NCI-H2196 (cell line): Measurements from ENCODE around the gene FBRSL1.
A peak's percentile ranks its signal among the peaks of the same experiment; 100 is the strongest.
"Not testable (repeated sequence)": the region's sequence is repeated elsewhere in the genome, so short reads cannot be mapped to it uniquely, and the experiment has no call there.

Source experiments
- DNase-seq: peaks from one replicate; lab custom pipeline; 2025; ENCODE audit not compliant: unreplicated experiment; lab: John Stamatoyannopoulos, UW

FBRSL1 gene

DNA sequence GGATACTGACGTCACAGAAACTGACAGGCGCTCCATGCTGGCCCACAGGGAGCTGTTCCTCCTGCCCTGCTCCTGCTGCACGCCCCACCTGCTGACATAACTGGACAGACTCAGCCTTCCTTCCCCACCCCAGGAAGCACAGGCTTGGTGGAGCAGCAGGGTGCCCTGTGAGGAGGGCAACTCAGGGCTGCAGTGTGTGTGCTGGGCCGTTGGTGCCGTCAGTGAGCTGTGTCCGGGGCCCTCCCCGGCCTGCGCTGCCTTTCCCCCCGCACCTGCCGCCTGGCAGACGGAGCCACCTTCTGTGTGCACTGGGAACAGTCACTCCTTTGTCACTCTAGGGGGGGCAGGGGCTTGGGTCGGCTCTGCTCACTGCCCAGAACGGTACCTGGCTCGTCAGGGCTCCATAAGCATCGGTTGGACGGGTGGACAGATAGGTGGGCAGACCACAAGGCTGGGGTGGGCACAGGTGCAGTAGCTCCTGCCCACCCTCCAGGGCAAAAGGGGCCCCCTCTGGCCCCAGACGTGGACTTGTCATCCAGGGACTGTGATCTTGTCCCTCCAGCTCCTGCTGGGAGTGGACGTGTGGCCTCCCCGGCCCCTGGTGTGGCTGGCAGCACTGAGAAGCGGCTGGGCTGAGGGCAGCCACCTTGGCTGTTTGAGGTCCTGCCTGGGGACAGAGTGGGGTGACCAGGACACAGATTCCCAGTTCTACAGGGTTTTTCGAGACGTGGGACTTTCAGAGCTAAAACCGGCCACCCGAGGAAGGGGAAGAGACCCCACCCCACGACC lies 32.8 kb downstream of the FBRSL1 start:
- DNase-seq: no peak

- DNase-seq: peak; percentile 51
Observed at GRCh38 chr12:132523576-132524331, 33.8 kb downstream of the FBRSL1 start.

- DNase-seq: no peak
Observed at GRCh38 chr12:132524405-132524804, 34.5 kb downstream of the FBRSL1 start.

- DNase-seq: no peak
Observed at GRCh38 chr12:132525011-132525832, 35.3 kb downstream of the FBRSL1 start.

DNA sequence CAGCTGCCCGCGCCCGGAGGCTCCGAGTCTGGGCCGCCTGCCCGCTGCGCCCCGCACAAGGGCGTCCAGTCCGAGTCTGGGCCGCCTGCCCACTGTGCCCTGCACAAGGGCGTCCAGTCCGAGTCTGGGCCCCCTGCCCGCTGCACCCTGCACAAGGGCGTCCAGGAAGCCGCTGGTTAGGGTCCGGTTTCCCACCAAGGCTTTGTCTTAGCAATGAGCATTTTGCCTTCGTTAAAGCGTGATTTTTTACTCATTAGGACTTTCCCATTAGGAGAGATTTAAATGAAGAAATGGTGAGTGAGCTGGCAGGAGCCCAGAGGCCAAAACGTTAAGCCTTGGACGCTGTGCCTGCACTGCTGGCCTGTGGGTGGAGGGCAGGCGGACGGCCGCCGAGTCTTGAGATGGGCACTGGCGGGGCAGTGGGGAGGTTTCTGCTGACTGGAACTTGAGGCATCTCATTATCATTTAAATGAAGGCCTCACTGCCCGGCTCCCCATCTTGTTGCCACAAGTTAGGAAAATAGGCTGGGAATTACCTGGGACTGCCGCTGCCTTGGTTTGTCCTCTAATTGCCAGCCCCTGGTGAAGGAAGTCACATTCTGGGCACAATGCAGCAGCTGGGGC lies 36.0 kb downstream of the FBRSL1 start:
- DNase-seq: no peak

DNA sequence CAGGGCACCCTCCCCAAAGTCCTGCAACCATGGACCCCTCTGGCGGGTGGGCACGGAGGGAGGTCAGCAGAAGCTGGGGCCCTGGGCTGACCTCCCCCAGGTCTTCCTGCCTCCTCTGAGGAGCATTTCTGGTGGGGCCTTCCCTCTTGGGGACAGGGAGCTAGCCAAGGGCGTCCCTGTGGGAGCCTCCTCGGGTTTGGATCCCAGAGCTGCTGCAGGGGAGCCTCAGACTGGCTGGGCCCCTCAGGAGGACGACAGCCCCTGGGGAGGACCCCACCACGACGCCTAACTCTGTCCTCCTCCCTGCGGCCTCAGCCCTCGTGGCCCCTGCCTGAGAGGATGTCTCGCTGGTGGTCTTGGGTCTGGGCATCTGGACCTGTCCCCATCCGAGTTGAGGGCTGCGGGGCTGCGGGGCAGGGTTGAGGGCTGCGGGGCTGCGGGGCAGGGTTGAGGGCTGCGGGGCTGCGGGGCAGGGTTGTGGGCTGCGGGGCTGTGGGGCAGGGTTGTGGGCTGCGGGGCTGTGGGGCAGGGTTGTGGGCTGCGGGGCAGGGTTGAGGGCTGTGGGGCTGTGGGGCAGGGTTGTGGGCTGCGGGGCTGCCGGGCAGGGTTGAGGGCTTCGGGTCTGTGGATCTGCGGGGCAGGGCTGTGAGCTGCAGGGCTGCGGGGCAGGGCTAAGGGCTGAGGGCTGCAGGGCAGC lies 37.4 kb downstream of the FBRSL1 start:
- no peak for DNase-seq

- DNase-seq: no peak
Observed at GRCh38 chr12:132527883-132528264, 37.9 kb downstream of the FBRSL1 start.

- DNase-seq: no peak
Observed at GRCh38 chr12:132528564-132529106, 38.7 kb downstream of the FBRSL1 start.

GRCh38 chr12:132529156-132529839 lies 39.3 kb downstream of the FBRSL1 start:
- no peak for DNase-seq

GRCh38 chr12:132529906-132530305 lies 40.0 kb downstream of the FBRSL1 start:
- DNase-seq: no peak

GRCh38 chr12:132530447-132530846 lies 40.5 kb downstream of the FBRSL1 start:
- no peak for DNase-seq

DNA sequence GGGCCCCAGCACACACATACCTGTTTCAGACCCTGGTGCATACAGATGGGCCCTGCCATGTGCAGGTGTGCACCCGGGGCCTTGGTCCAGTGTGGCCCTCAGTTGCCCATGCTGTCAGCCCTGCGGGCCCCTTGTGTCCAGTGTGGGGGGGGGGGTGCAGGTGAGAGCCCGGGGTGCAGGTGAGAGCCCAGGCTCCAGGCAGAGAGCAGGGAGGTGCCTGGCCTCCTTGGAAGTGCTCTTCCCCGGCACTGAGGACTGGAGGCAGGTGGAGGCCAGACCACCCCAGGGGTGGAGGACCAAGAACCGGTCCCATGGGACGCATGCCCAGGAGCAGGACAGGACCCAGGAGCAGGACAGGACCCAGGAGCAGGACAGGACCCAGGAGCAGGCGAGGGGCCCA lies 40.9 kb downstream of the FBRSL1 start:
- DNase-seq: no peak

DNA sequence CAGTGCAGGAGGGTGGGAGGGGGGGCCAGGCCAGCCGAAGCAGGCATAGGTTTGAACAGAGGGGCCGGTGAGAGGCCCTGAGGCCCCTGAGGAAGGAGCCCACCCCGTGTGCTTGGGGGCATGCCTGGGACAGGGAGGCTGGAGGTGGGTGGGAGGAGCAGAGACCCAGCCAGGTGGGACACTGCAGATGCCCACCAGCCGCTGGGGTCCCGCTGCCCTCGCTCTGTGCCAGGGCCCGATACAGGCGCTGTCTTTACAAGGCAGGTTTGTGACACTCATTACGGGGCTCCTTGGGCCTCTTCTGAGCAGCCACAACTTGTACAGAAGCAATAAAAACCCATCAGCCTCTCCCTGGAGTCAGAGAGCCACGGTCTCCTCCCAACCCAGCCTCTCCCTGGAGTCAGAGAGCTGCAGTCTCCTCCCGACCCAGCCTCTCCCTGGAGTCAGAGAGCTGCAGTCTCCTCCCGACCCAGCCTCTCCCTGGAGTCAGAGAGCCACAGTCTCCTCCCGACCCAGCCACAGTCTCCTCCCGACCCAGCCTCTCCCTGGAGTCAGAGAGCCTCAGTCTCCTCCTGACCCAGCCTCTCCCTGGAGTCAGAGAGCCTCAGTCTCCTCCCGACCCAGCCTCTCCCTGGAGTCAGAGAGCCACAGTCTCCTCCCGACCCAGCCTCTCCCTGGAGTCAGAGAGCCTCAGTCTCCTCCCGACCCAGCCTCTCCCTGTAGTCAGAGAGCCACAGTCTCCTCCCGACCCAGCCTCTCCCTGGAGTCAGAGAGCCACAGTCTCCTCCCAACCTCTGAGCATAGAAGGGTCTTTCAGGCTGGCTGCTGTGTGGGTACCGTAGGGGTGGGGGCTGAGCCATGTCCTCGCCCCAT lies 43.0 kb downstream of the FBRSL1 start:
- DNase-seq: not testable (repeated sequence)

- DNase-seq: no peak
Observed at GRCh38 chr12:132533584-132533958, 43.6 kb downstream of the FBRSL1 start.

GRCh38 chr12:132534076-132534475 lies 44.1 kb downstream of the FBRSL1 start:
- no peak for DNase-seq

DNA sequence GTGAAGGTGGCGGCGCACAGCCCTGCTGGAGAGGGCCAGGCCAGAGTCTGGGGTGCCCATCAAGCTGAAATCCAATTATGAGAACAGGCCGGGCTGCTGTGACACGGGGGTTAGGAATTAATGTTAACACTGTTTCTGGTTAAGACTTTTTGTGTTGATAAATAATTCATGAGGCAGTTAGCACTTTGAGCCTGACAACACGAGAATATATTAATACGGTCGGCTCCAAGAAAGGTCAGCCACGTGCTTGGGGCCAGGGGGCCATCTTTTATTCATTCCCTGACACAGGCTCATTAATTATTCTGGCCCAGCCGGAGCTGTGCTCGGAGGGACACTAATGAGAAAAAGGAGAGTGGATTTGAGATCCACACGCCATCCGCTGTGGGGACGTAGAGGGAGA lies 45.1 kb downstream of the FBRSL1 start:
- no peak for DNase-seq

GRCh38 chr12:132536102-132536876 lies 46.3 kb downstream of the FBRSL1 start:
- DNase-seq: no peak

DNA sequence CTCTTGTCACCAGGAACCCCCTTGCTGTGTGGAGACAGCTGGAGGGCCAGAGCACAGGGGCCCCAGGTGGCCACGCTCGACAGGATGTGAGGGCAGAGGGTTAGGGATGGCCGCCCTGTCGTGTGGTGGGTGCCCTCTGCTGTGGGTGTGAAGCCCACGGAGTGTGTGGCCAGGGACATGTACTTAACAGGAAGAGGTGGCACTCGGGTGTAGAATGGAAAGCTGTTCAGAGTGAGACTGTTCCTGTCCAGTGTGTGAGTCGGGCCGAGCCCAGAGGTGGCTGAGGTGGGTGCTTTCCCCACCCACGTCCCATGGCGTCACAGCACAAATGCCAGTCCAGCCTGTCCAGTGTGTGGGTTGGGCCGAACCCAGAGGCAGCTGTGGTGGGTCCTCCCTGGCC lies 47.1 kb downstream of the FBRSL1 start:
- DNase-seq: no peak
